K562 (cell line): ENCODE data around the gene UBQLN3. TPM values are rescaled to one million over a fixed set of nuclear protein-coding genes. Genes with fewer than 3 reads are reported as not detected.
A peak's percentile ranks its signal among the peaks of the same experiment; 100 is the strongest.

Source experiments
- ATAC-seq: fragments of 200-7000 bp; cut with Tn5 transposase; 3 replicates; pipeline ENCODE4 v1.9.1; 2020; ENCODE audit warnings: moderate library complexity
- BruUV-seq: library from RNA; stranded (reverse); fragments of 400-500 nt; replicated peaks from 2 replicates; lab custom pipeline; 2021; lab: Mats Ljungman, UMichigan
- CTCF ChIA-PET: fragments of 300-600 bp; formaldehyde crosslinking; extraction: SDS; loops from one replicate; lab custom pipeline; 2021; ENCODE audit warnings: low intra/inter-chr PET ratio; lab: Yijun Ruan, JAX
- POLR2A ChIA-PET: fragments of 300-600, 350-650 bp; sonication (Branson Sonifier 250); formaldehyde crosslinking; extraction: SDS; loops from one replicate; lab custom pipeline; 2021; ENCODE audit warnings: antibody characterized with exemption, inconsistent platforms; lab: Yijun Ruan, JAX
- DNase-seq, 4 experiments: peaks; one replicate each; pipeline versions ENCODE4 v3.0.0 to v3.0.0-alpha.2; 2011 to 2018; ENCODE audit warnings: low spot score in 3 of 4, mixed read lengths in 3 of 4; ENCODE audit errors: extremely low read depth in 1 of 4
- FAIRE-seq: peaks from 2 replicates; lab custom pipeline; 2011; peaks lifted over from hg19 to GRCh38; lab: Jason Lieb, UNC
- H2AFZ ChIP-seq: 2 replicates; pipeline ENCODE4 v1.6.0; 2011; ENCODE audit warnings: low read depth, low read length, control low read depth, inconsistent platforms
- H3K27ac ChIP-seq: fragments of 200-600 bp; 3 replicates; pipeline ENCODE4 v1.8.0; 2011; ENCODE audit warnings: low read depth, mild to moderate bottlenecking, control low read depth, inconsistent platforms, low read length, moderate library complexity, mixed read lengths; ENCODE audit errors: extremely low read depth
- H3K27me3 ChIP-seq, 2 experiments: fragments of 300-600 bp in 1 of 2; 2 replicates in 1 of 2; 3 replicates in 1 of 2; pipeline versions ENCODE4 v1.6.0 to v1.8.0; 2011; ENCODE audit warnings: inconsistent platforms in 2 of 2, low read length in 2 of 2, mild to moderate bottlenecking in 1 of 2, mixed read lengths in 1 of 2, moderate library complexity in 1 of 2; ENCODE audit not compliant: control insufficient read depth in 2 of 2, insufficient read depth in 2 of 2
- H3K36me3 ChIP-seq: fragments of 300-600 bp; 3 replicates; pipeline ENCODE4 v1.8.0; 2011; ENCODE audit warnings: mild to moderate bottlenecking, low read length, inconsistent platforms; ENCODE audit not compliant: control insufficient read depth, insufficient read depth
- H3K4me1 ChIP-seq, 2 experiments: fragments of 200-600 bp in 1 of 2; replicated peaks in 1 of 2; 2 replicates in 1 of 2; 3 replicates in 1 of 2; pipeline versions ENCODE4 v1.5.1 to v1.8.0; 2011; ENCODE audit warnings: inconsistent platforms in 2 of 2, low read length in 2 of 2, mild to moderate bottlenecking in 1 of 2, mixed read lengths in 1 of 2, moderate library complexity in 1 of 2; ENCODE audit not compliant: control insufficient read depth in 2 of 2, insufficient read depth in 2 of 2
- H3K4me2 ChIP-seq: 2 replicates; pipeline ENCODE4 v1.6.1; 2011; ENCODE audit warnings: low read length, control low read depth, inconsistent platforms, mixed read lengths; ENCODE audit not compliant: insufficient read depth
- H3K4me3 ChIP-seq: fragments of 200-600 bp; sonication (generic), shearing (Covaris generic); 2 replicates; pipeline ENCODE4 v1.5.1; 2016; ENCODE audit warnings: control low read depth, inconsistent platforms
- H3K79me2 ChIP-seq: fragments of 200-600 bp; 3 replicates; pipeline ENCODE4 v1.8.0; 2011; ENCODE audit warnings: low read length, inconsistent platforms; ENCODE audit not compliant: control insufficient read depth, insufficient read depth
- H3K9ac ChIP-seq, 2 experiments: 2 replicates each; pipeline versions ENCODE4 v1.6.0 to v1.6.1; 2011; ENCODE audit warnings: low read depth in 2 of 2, low read length in 2 of 2, control low read depth in 1 of 2, inconsistent platforms in 1 of 2, mild to moderate bottlenecking in 1 of 2, mixed read lengths in 1 of 2; ENCODE audit not compliant: insufficient read depth in 1 of 2
- H3K9me1 ChIP-seq: one replicate; pipeline ENCODE4 v1.6.0; 2011; ENCODE audit warnings: inconsistent platforms, mild to moderate bottlenecking, low read length, moderate library complexity; ENCODE audit not compliant: control insufficient read depth, insufficient read depth
- H3K9me3 ChIP-seq: replicated peaks from 2 replicates; pipeline ENCODE4 v1.5.1; 2011; ENCODE audit warnings: low read depth, low read length, inconsistent platforms; ENCODE audit not compliant: control insufficient read depth, insufficient read depth
- H4K20me1 ChIP-seq: replicated peaks from 2 replicates; pipeline ENCODE4 v1.6.1; 2011; ENCODE audit warnings: low read length, inconsistent platforms, mixed read lengths; ENCODE audit not compliant: control insufficient read depth, insufficient read depth
- BRCA1 ChIP-seq, 2 experiments: fragments of 450-650 bp in 1 of 2; sonication (generic) in 1 of 2; formaldehyde crosslinking in 1 of 2; IDR thresholded peaks; 2 replicates each; pipeline versions ENCODE4 v1.5.0 to v1.6.1; 2017 to 2020; ENCODE audit warnings: mild to moderate bottlenecking in 1 of 2, missing genetic modification reagents in 1 of 2
- CTBP1 ChIP-seq: fragments of 450-650 bp; IDR thresholded peaks from 2 replicates; pipeline ENCODE4 v1.6.1; 2016; ENCODE audit warnings: borderline replicate concordance
- FIP1L1 ChIP-seq: fragments of 200-400 bp; formaldehyde crosslinking; IDR thresholded peaks from 2 replicates; pipeline ENCODE4 v1.6.1; 2018; ENCODE audit warnings: mild to moderate bottlenecking, low read depth, low read length; ENCODE audit not compliant: poor library complexity, severe bottlenecking
- GATA2 ChIP-seq: sonication (generic); formaldehyde crosslinking; IDR thresholded peaks from 2 replicates; pipeline ENCODE4 v1.4.0; 2020; ENCODE audit warnings: mild to moderate bottlenecking, missing genetic modification reagents
- HDAC2 ChIP-seq: fragments of 450-650 bp; IDR thresholded peaks from 2 replicates; pipeline ENCODE4 v1.6.1; 2016; ENCODE audit warnings: mild to moderate bottlenecking
- ILK ChIP-seq: fragments of 450-650 bp; IDR thresholded peaks from 2 replicates; pipeline ENCODE4 v1.6.1; 2016; ENCODE audit warnings: missing genetic modification characterization, low read depth, mild to moderate bottlenecking, missing compliant biosample characterization, moderate library complexity, borderline replicate concordance
- KDM1A ChIP-seq, 2 experiments: fragments of 450-650 bp; IDR thresholded peaks; 2 replicates each; pipeline ENCODE4 v1.6.1; 2016; ENCODE audit warnings: mild to moderate bottlenecking in 2 of 2
- PHB ChIP-seq: fragments of 250-450 bp; sonication (Bioruptor Pico); IDR thresholded peaks from 2 replicates; pipeline ENCODE4 v1.5.0; 2021
- POLR2AphosphoS5 ChIP-seq: IDR thresholded peaks from 2 replicates; pipeline ENCODE4 v1.6.1; 2011; ENCODE audit warnings: mild to moderate bottlenecking, low read depth, low read length, moderate library complexity; ENCODE audit not compliant: control insufficient read depth, insufficient read depth
- RAD21 ChIP-seq, 2 experiments: fragments of 250-450 bp in 1 of 2; fragments of 450-650 bp in 1 of 2; sonication (Bioruptor Pico) in 1 of 2; formaldehyde crosslinking in 1 of 2; IDR thresholded peaks in 1 of 2; conservative IDR thresholded peaks in 1 of 2; 2 replicates each; pipeline versions ENCODE4 v1.4.0 to v1.8.0; 2020 to 2022; ENCODE audit warnings: mild to moderate bottlenecking in 2 of 2, moderate library complexity in 1 of 2
- SMAD4 ChIP-seq: fragments of 250-450 bp; sonication (Bioruptor Pico); conservative IDR thresholded peaks from 2 replicates; pipeline ENCODE4 v1.8.0; 2021; ENCODE audit warnings: inconsistent platforms, mild to moderate bottlenecking, moderate library complexity
- ZNF224 ChIP-seq: sonication (generic); formaldehyde crosslinking; IDR thresholded peaks from 2 replicates; pipeline ENCODE4 v1.8.0; 2022; ENCODE audit warnings: mild to moderate bottlenecking, missing genetic modification reagents
- in situ Hi-C: fragments of 300-500 bp; cut with MboI; formaldehyde crosslinking; loops from 4 replicates; pipeline ENCODE4 v1.15.0; 2018; ENCODE audit warnings: inconsistent platforms, mixed read lengths
- intact Hi-C: fragments of 100-400 bp; cut with micrococcal nuclease; formaldehyde crosslinking; loops from 2 replicates; pipeline ENCODE4 v1.14.2; 2022
- polyA plus RNA-seq, 8 experiments: library from polyadenylated mRNA; depleted of rRNA in 4 of 8; stranded (reverse) in 5 of 8; unstranded in 3 of 8; fragments of >200 nt; fragmentation: Nextera tagmentation in 2 of 8; fragmentation: Illumina TruSeq in 1 of 8; extraction: Ambion mirVana in 2 of 8; extraction: Trizol in 1 of 8; gene quantifications; 2 replicates each; pipeline versions ENCODE4 v1.2.1 to v1.2.3, GENCODE V29; 2011 to 2014; ENCODE audit warnings: inconsistent platforms in 1 of 8, missing spikeins in 1 of 8
- total RNA-seq, 7 experiments: library from RNA; depleted of rRNA in 6 of 7; stranded (reverse); fragments of >200 nt in 6 of 7; fragmentation: Illumina TruSeq in 2 of 7; extraction: Trizol in 2 of 7; gene quantifications; 2 replicates each; pipeline versions ENCODE4 v1.2.1 to v1.2.3, GENCODE V29; 2011 to 2021; ENCODE audit warnings: low replicate concordance in 1 of 7
- TF ChIP-seq, protein P1 (sequence below): fragments of 250-450 bp; sonication (Bioruptor Pico); IDR thresholded peaks from 2 replicates; pipeline ENCODE4 v1.5.0; 2021
- TF ChIP-seq, protein P2 (sequence below), 3 experiments: IDR thresholded peaks in 2 of 3; conservative IDR thresholded peaks in 1 of 3; 2 replicates each; pipeline ENCODE4 v1.5.1; 2011 to 2012; ENCODE audit warnings: low read length in 3 of 3, mild to moderate bottlenecking in 3 of 3, control low read depth in 2 of 3, improper control_type of control experiment in 1 of 3, inconsistent platforms in 1 of 3, low read depth in 1 of 3, mixed read lengths in 1 of 3, moderate library complexity in 1 of 3; ENCODE audit not compliant: insufficient read depth in 2 of 3

The UBQLN3 gene
- total and polyA plus RNA-seq, 9 of the 15 experiments (the other 6 are each of a cell fraction or from before 2014, with no cell fraction given) = 0.01 to 0.27 TPM; not detected in 7

DNA sequence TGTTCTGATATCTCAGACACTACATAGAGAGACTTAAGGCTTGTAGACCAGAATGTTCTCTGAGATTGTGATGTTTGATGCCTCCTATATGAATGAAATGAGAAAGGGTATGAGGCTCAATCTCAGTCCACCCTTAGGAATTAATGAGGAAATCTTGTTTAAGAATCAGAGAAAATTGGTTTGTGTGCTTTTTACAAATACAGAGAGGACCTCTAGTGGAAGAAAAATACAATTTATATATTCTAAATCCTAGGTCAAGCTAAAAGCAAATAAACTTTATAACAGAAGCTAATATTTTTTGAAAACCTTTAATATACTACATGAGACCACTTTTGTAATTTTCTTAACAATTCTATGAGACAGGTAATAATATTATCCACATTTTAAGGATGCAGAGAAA is 43.6 kb upstream of the UBQLN3 start:
- DNase-seq (no peak), FAIRE-seq (no peak), ATAC-seq (no peak; the same call in 2 of the 3 replicates)
- H3K36me3 ChIP-seq = no peaks in the 10 kb centered on the region
- no peaks in the 10 kb centered on the region for H3K9me3 ChIP-seq
- POLR2A ChIA-PET = interaction anchor here (0.6 kb wide), 1 partner anchor 49 kb away, joined by 3 read pairs; no protein-coding TSS in a partner anchor
- H2AFZ ChIP-seq = no peak overlapping the region
- CTCF ChIA-PET = interaction anchor here (1.1 to 2.4 kb wide), 3 partner anchors 77 to 429 kb away, joined by 3 to 13 read pairs (median 3); no protein-coding TSS in a partner anchor
- H4K20me1 ChIP-seq = no peaks in the 10 kb centered on the region
- H3K79me2 ChIP-seq = no peaks in the 10 kb centered on the region
- H3K9ac ChIP-seq = no peak overlapping the region
- H3K4me1 ChIP-seq = peaks cover 0 to 14% of the 10 kb centered on the region in 2 experiments; a peak in 3 of 5 replicates
- no peaks in the 10 kb centered on the region for H3K27me3 ChIP-seq
- no TSS peak for BruUV-seq
- intact Hi-C loops (loop anchor here (1.0 to 10.0 kb wide), 4 partner anchors 77 to 429 kb away; partner anchors contain the start of genes OR51M1 and OR51V1), in situ Hi-C loops (no loop called here)
- no peak overlapping the region for H3K27ac ChIP-seq
- no peaks in the 10 kb centered on the region for H3K9me1 ChIP-seq
- no peak overlapping the region for H3K4me2 ChIP-seq
- no peak overlapping the region for H3K4me3 ChIP-seq
- TF ChIP-seq CTBP1 = no peak
- TF ChIP-seq PHB = no peak
- TF ChIP-seq ILK (tag) = no peak
- TF ChIP-seq BRCA1 (IDR thresholded peaks at IDR 0.05) = no peak
- TF ChIP-seq BRCA1 (CRISPR knock-in tag; IDR thresholded peaks at IDR 0.05) = no peak
- 0 out of 2 replicates have a peak, but pooled peaks have one; percentile 10 for TF ChIP-seq GATA2 (CRISPR knock-in tag)
- TF ChIP-seq, protein P1, sequence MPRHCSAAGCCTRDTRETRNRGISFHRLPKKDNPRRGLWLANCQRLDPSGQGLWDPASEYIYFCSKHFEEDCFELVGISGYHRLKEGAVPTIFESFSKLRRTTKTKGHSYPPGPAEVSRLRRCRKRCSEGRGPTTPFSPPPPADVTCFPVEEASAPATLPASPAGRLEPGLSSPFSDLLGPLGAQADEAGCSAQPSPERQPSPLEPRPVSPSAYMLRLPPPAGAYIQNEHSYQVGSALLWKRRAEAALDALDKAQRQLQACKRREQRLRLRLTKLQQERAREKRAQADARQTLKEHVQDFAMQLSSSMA = no peak
- peak; percentile 48 to 71 for TF ChIP-seq RAD21 (CRISPR knock-in tag; conservative IDR thresholded peaks at IDR 0.05 in 1 of 2, IDR thresholded peaks at IDR 0.05 in 1 of 2)
- 0 out of 2 replicates have a peak, but pooled peaks have one; percentile 32 for TF ChIP-seq HDAC2
- 0 out of 4 replicates have a peak, but pooled peaks of 1 of the 2 experiments have one; percentile 29 for TF ChIP-seq KDM1A (IDR thresholded peaks at IDR 0.05)
- TF ChIP-seq, protein P2, sequence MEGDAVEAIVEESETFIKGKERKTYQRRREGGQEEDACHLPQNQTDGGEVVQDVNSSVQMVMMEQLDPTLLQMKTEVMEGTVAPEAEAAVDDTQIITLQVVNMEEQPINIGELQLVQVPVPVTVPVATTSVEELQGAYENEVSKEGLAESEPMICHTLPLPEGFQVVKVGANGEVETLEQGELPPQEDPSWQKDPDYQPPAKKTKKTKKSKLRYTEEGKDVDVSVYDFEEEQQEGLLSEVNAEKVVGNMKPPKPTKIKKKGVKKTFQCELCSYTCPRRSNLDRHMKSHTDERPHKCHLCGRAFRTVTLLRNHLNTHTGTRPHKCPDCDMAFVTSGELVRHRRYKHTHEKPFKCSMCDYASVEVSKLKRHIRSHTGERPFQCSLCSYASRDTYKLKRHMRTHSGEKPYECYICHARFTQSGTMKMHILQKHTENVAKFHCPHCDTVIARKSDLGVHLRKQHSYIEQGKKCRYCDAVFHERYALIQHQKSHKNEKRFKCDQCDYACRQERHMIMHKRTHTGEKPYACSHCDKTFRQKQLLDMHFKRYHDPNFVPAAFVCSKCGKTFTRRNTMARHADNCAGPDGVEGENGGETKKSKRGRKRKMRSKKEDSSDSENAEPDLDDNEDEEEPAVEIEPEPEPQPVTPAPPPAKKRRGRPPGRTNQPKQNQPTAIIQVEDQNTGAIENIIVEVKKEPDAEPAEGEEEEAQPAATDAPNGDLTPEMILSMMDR (IDR thresholded peaks at IDR 0.05 in 2 of 3, conservative IDR thresholded peaks at IDR 0.05 in 1 of 3; ENCODE audit: insufficient read depth in 2 of 3, low read depth in 1 of 3, low read length in 3 of 3) = peak in 1 of 3 experiments; percentile 60; a peak in 2 of 6 replicates
- TF ChIP-seq SMAD4 = no peak
- no peak for TF ChIP-seq FIP1L1
- TF ChIP-seq ZNF224 (CRISPR knock-in tag) = no peak
- no peak for TF ChIP-seq POLR2AphosphoS5
